Measurements from ENCODE around the gene CAPRIN2. TPM values are rescaled to one million over a fixed set of nuclear protein-coding genes. Genes with fewer than 3 reads are reported as not detected.
A peak's percentile ranks its signal among the peaks of the same experiment; 100 is the strongest.

Gene CAPRIN2
- total RNA-seq, 1 experiment from 2014 or later = 16.4 TPM

DNA sequence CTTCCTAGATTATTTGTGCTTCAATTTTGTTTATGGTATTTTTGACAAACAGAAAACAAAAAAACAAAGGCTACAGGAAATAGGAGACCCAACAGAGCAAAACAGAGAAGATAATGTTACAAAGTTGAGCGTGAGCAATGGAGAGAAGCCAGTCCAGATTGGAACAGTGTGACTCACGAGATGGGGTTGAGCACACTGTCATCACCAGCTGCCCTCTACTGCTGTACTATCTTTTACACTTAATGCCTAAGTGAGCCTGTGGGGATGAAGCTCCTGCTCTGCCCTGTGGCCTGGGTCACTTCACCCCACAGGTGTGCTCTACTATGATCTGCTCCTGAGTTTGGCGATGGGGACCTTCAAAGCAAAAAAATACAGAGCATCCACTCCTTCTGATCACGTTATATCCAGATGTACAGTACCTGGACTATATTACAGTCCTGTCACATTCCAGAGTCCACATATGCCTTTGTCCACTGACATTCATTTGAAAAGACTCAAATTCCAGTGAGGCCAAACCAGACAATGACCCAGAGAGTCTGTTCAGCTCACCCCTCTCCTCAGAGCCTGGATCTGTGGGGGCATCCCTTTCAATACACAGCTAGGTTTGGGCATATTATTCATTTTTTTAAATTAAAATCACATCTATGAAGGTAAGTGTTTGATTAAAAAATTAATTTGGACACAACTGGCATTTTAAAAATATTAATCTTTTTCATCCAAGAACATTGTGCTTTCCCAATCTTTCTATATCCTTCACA, 63.5 kb downstream of the CAPRIN2 start:
- H3K36me3 ChIP-seq (ENCODE audit: insufficient read depth, low read length, poor library complexity, severe bottlenecking) = no peaks in the 10 kb centered on the region
- peak; percentile 10 for DNase-seq (ENCODE audit: low spot score)
- POLR2A ChIA-PET (ENCODE audit: low non-redundant PET) = no interaction called here
- TF ChIP-seq, protein P1, sequence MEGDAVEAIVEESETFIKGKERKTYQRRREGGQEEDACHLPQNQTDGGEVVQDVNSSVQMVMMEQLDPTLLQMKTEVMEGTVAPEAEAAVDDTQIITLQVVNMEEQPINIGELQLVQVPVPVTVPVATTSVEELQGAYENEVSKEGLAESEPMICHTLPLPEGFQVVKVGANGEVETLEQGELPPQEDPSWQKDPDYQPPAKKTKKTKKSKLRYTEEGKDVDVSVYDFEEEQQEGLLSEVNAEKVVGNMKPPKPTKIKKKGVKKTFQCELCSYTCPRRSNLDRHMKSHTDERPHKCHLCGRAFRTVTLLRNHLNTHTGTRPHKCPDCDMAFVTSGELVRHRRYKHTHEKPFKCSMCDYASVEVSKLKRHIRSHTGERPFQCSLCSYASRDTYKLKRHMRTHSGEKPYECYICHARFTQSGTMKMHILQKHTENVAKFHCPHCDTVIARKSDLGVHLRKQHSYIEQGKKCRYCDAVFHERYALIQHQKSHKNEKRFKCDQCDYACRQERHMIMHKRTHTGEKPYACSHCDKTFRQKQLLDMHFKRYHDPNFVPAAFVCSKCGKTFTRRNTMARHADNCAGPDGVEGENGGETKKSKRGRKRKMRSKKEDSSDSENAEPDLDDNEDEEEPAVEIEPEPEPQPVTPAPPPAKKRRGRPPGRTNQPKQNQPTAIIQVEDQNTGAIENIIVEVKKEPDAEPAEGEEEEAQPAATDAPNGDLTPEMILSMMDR (conservative IDR thresholded peaks at IDR 0.05; ENCODE audit: low read depth, low read length) = no peak
- TF ChIP-seq EZH2 (IDR thresholded peaks at IDR 0.05; ENCODE audit: borderline replicate concordance, low read depth, low read length, poor library complexity, severe bottlenecking) = no peak
- no peak overlapping the region for H3K27ac ChIP-seq (ENCODE audit: low read depth, low read length, poor library complexity, severe bottlenecking)
- no peak overlapping the region for H3K4me3 ChIP-seq (ENCODE audit: low read depth, low read length, poor library complexity, severe bottlenecking)
- CTCF ChIA-PET = no interaction called here
- peaks cover 13% of the 10 kb centered on the region for H3K4me1 ChIP-seq (ENCODE audit: insufficient read depth, low read length, poor library complexity, severe bottlenecking)
- H3K27me3 ChIP-seq (replicated peaks; ENCODE audit: insufficient read depth, low read depth, low read length, poor library complexity) = no peaks in the 10 kb centered on the region
- intact Hi-C loops (cut with micrococcal nuclease; ENCODE audit: unreplicated experiment) = no loop called here
- BruUV-seq (replicated peaks) = no TSS peak
- H3K9me3 ChIP-seq (ENCODE audit: low read depth, low read length, poor library complexity, severe bottlenecking) = no peaks in the 10 kb centered on the region

GRCh38 chr12:30687265-30687986, 67.3 kb downstream of the CAPRIN2 start:
- Histone ChIP-seq H3K36me3 (ENCODE audit: insufficient read depth, low read length, poor library complexity, severe bottlenecking) (no peaks in the 10 kb centered on the region), H3K4me3 (ENCODE audit: low read depth, low read length, poor library complexity, severe bottlenecking) (no peak overlapping the region), H3K27ac (ENCODE audit: low read depth, low read length, poor library complexity, severe bottlenecking) (no peak overlapping the region), H3K27me3 (replicated peaks; ENCODE audit: insufficient read depth, low read depth, low read length, poor library complexity) (no peaks in the 10 kb centered on the region), H3K4me1 (ENCODE audit: insufficient read depth, low read length, poor library complexity, severe bottlenecking) (peaks cover 2% of the 10 kb centered on the region), H3K9me3 (ENCODE audit: low read depth, low read length, poor library complexity, severe bottlenecking) (no peaks in the 10 kb centered on the region)
- ChIA-PET CTCF (no interaction called here), POLR2A (ENCODE audit: low non-redundant PET) (no interaction called here)
- DNase-seq (ENCODE audit: low spot score) = no peak
- no TSS peak for BruUV-seq (replicated peaks)
- intact Hi-C loops (cut with micrococcal nuclease; ENCODE audit: unreplicated experiment) = no loop called here
- TF ChIP-seq, protein P1 (conservative IDR thresholded peaks at IDR 0.05; ENCODE audit: low read depth, low read length) = no peak
- no peak for TF ChIP-seq EZH2 (IDR thresholded peaks at IDR 0.05; ENCODE audit: borderline replicate concordance, low read depth, low read length, poor library complexity, severe bottlenecking)

DNA sequence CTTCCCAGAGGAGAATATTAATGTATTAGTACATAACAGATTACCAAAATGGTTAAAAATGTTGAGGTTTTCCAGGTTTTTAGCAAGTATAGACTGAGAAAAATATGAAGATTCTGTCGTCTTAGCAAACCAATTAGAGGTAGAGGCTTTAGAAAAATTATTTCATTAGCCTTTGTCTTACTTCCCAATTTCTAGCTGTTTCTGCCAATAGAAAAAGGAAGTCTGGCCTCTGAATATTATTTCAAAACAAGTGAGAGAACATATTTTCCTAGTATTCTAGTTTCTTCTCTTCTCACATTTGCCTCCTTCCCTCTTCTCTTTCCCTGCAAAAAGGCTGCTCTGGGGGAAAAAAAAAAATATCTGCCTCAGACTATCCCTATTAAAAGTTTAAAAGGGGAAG, 75.5 kb downstream of the CAPRIN2 start:
- H3K27me3 ChIP-seq (replicated peaks; ENCODE audit: insufficient read depth, low read depth, low read length, poor library complexity) = no peaks in the 10 kb centered on the region
- ChIA-PET POLR2A (ENCODE audit: low non-redundant PET) (interaction anchor here (0.6 kb wide), 1 partner anchor 1121 kb away, joined by 3 read pairs; no protein-coding TSS in a partner anchor), CTCF (no interaction called here)
- BruUV-seq (replicated peaks) = no TSS peak
- H3K4me1 ChIP-seq (ENCODE audit: insufficient read depth, low read length, poor library complexity, severe bottlenecking) = no peaks in the 10 kb centered on the region
- no peaks in the 10 kb centered on the region for H3K9me3 ChIP-seq (ENCODE audit: low read depth, low read length, poor library complexity, severe bottlenecking)
- peaks cover 7% of the 10 kb centered on the region for H3K36me3 ChIP-seq (ENCODE audit: insufficient read depth, low read length, poor library complexity, severe bottlenecking)
- TF ChIP-seq EZH2 (IDR thresholded peaks at IDR 0.05; ENCODE audit: borderline replicate concordance, low read depth, low read length, poor library complexity, severe bottlenecking) = no peak
- TF ChIP-seq, protein P1 (conservative IDR thresholded peaks at IDR 0.05; ENCODE audit: low read depth, low read length) = no peak
- DNase-seq (ENCODE audit: low spot score) = no peak
- H3K4me3 ChIP-seq (ENCODE audit: low read depth, low read length, poor library complexity, severe bottlenecking) = no peak overlapping the region
- no peak overlapping the region for H3K27ac ChIP-seq (ENCODE audit: low read depth, low read length, poor library complexity, severe bottlenecking)
- intact Hi-C loops (cut with micrococcal nuclease; ENCODE audit: unreplicated experiment) = no loop called here

Data from A673 (cell line).